ENCODE data around the gene MRPL36. TPM values are rescaled to one million over a fixed set of nuclear protein-coding genes. Genes with fewer than 3 reads are reported as not detected.
"Not testable (repeated sequence)": the region's sequence is repeated elsewhere in the genome, so short reads cannot be mapped to it uniquely, and the experiment has no call there.

The MRPL36 gene
- total and polyA plus RNA-seq, 2 donors (not counting 3 experiments of a cell fraction or from before 2014, with no cell fraction given) = 70.3 to 72.7 TPM

- peaks cover 0 to 1% of the 10 kb centered on the region in 2 experiments for H3K27me3 ChIP-seq (ENCODE audit: control insufficient read depth in 2 of 2, insufficient read depth in 2 of 2, low read length in 2 of 2)
- H3K4me1 ChIP-seq (ENCODE audit: control insufficient read depth, extremely low read depth, insufficient read depth, low read length) = no peaks in the 10 kb centered on the region
- no TSS peak for BruUV-seq (replicated peaks)
- dilution Hi-C loops (cut with MboI; ENCODE audit: extremely low pct_ligation_motif_present, low sequenced_read_pairs) (no loop called here), intact Hi-C loops (cut with micrococcal nuclease) (no loop called here)
- H3K9ac ChIP-seq (replicated peaks; ENCODE audit: extremely low read depth, insufficient read depth, low read length) = no peak overlapping the region
- ChIA-PET CTCF (no interaction called here), POLR2A (no interaction called here)
- H3K79me2 ChIP-seq (ENCODE audit: control insufficient read depth, insufficient read depth, low read length) = no peaks in the 10 kb centered on the region
- no peaks in the 10 kb centered on the region for H3K36me3 ChIP-seq (ENCODE audit: control insufficient read depth in 2 of 2, extremely low read depth in 1 of 2, insufficient read depth in 2 of 2, low read length in 2 of 2)
- no peak overlapping the region for H2AFZ ChIP-seq (ENCODE audit: low read depth, low read length)
- TF ChIP-seq, protein P1, sequence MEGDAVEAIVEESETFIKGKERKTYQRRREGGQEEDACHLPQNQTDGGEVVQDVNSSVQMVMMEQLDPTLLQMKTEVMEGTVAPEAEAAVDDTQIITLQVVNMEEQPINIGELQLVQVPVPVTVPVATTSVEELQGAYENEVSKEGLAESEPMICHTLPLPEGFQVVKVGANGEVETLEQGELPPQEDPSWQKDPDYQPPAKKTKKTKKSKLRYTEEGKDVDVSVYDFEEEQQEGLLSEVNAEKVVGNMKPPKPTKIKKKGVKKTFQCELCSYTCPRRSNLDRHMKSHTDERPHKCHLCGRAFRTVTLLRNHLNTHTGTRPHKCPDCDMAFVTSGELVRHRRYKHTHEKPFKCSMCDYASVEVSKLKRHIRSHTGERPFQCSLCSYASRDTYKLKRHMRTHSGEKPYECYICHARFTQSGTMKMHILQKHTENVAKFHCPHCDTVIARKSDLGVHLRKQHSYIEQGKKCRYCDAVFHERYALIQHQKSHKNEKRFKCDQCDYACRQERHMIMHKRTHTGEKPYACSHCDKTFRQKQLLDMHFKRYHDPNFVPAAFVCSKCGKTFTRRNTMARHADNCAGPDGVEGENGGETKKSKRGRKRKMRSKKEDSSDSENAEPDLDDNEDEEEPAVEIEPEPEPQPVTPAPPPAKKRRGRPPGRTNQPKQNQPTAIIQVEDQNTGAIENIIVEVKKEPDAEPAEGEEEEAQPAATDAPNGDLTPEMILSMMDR (IDR thresholded peaks at IDR 0.05; ENCODE audit: extremely low read depth in 1 of 2, insufficient read depth in 1 of 2, low read depth in 1 of 2, low read length in 2 of 2) = no peak
- TF ChIP-seq JUN (IDR thresholded peaks at IDR 0.05; ENCODE audit: borderline replicate concordance, insufficient read depth, insufficient read length, low read depth) (no peak), POLR2AphosphoS5 (IDR thresholded peaks at IDR 0.05; ENCODE audit: insufficient read depth, low read depth, low read length) (no peak), POLR2A (IDR thresholded peaks at IDR 0.05; ENCODE audit: low read depth, low read length) (no peak), MYC (IDR thresholded peaks at IDR 0.05; ENCODE audit: low read depth, low read length) (no peak), FOS (IDR thresholded peaks at IDR 0.05; ENCODE audit: borderline replicate concordance, insufficient read depth, low read length) (no peak), EZH2 (IDR thresholded peaks at IDR 0.05; ENCODE audit: borderline replicate concordance, low read depth, low read length, severe bottlenecking) (no peak)
- FAIRE-seq (no peak), DNase-seq (ENCODE audit: low read depth, low spot score) (no peak)
- no peak overlapping the region for H3K4me2 ChIP-seq (ENCODE audit: insufficient read depth, low read length)
- H3K9me3 ChIP-seq (replicated peaks; ENCODE audit: control insufficient read depth, insufficient read depth, low read length) = no peaks in the 10 kb centered on the region
- no peak overlapping the region for H3K27ac ChIP-seq (ENCODE audit: insufficient read depth, low read depth, low read length)
- no peaks in the 10 kb centered on the region for H4K20me1 ChIP-seq (replicated peaks; ENCODE audit: control insufficient read depth, extremely low read depth, insufficient read depth, low read length)
- no peak overlapping the region for H3K4me3 ChIP-seq (replicated peaks in 1 of 3; ENCODE audit: insufficient read depth in 1 of 3, low read depth in 1 of 3, low read length in 3 of 3)
- H3K9me1 ChIP-seq (replicated peaks; ENCODE audit: control insufficient read depth, extremely low read depth, insufficient read depth, low read length) = no peaks in the 10 kb centered on the region
These were observed 45.2 kb upstream of the MRPL36 start for GRCh38 chr5:1844708-1845436.

DNA sequence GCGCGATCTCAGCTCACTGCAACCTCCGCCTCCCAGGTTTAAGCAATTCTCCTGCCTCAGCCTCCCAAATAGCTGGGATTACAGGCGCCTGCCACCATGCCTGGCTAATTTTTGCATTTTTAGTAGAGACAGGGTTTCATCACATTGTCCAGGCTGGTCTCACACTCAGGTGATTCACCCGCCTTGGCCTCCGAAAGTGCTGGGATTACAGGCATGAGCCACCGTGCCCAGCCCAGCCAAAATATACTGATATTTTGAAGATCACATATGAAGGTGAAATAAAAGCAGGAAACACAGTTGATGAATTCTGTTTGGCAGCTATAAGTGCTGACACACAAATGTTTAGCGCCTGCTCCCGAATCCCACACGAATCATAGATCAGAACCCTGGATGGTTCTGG lies 44.1 kb upstream of the MRPL36 start:
- BruUV-seq (replicated peaks); H3K36me3 ChIP-seq (ENCODE audit: control insufficient read depth in 2 of 2, extremely low read depth in 1 of 2, insufficient read depth in 2 of 2, low read length in 2 of 2); CTCF ChIA-PET; H3K9me3 ChIP-seq (replicated peaks; ENCODE audit: control insufficient read depth, insufficient read depth, low read length); H3K4me2 ChIP-seq (ENCODE audit: insufficient read depth, low read length); H3K27ac ChIP-seq (ENCODE audit: insufficient read depth, low read depth, low read length); H3K27me3 ChIP-seq (ENCODE audit: control insufficient read depth in 2 of 2, insufficient read depth in 2 of 2, low read length in 2 of 2); H2AFZ ChIP-seq (ENCODE audit: low read depth, low read length); POLR2A ChIA-PET; H4K20me1 ChIP-seq (replicated peaks; ENCODE audit: control insufficient read depth, extremely low read depth, insufficient read depth, low read length); DNase-seq (ENCODE audit: low read depth, low spot score); intact Hi-C loops (cut with micrococcal nuclease); H3K4me3 ChIP-seq (replicated peaks in 1 of 3; ENCODE audit: insufficient read depth in 1 of 3, low read depth in 1 of 3, low read length in 3 of 3); H3K4me1 ChIP-seq (ENCODE audit: control insufficient read depth, extremely low read depth, insufficient read depth, low read length); H3K9ac ChIP-seq (replicated peaks; ENCODE audit: extremely low read depth, insufficient read depth, low read length); H3K79me2 ChIP-seq (ENCODE audit: control insufficient read depth, insufficient read depth, low read length); H3K9me1 ChIP-seq (replicated peaks; ENCODE audit: control insufficient read depth, extremely low read depth, insufficient read depth, low read length); dilution Hi-C loops (cut with MboI; ENCODE audit: extremely low pct_ligation_motif_present, low sequenced_read_pairs); FAIRE-seq: not testable (repeated sequence)

Measured in endothelial cell of umbilical vein (primary cell).